GOT3 (cell line): Measurements from ENCODE around the gene RPS18.
"Not testable (repeated sequence)": the region's sequence is repeated elsewhere in the genome, so short reads cannot be mapped to it uniquely, and the experiment has no call there.

Experiments
- DNase-seq: peaks from one replicate; lab custom pipeline; 2025; ENCODE audit warnings: mixed read lengths; lab: John Stamatoyannopoulos, UW

RPS18 gene

DNA sequence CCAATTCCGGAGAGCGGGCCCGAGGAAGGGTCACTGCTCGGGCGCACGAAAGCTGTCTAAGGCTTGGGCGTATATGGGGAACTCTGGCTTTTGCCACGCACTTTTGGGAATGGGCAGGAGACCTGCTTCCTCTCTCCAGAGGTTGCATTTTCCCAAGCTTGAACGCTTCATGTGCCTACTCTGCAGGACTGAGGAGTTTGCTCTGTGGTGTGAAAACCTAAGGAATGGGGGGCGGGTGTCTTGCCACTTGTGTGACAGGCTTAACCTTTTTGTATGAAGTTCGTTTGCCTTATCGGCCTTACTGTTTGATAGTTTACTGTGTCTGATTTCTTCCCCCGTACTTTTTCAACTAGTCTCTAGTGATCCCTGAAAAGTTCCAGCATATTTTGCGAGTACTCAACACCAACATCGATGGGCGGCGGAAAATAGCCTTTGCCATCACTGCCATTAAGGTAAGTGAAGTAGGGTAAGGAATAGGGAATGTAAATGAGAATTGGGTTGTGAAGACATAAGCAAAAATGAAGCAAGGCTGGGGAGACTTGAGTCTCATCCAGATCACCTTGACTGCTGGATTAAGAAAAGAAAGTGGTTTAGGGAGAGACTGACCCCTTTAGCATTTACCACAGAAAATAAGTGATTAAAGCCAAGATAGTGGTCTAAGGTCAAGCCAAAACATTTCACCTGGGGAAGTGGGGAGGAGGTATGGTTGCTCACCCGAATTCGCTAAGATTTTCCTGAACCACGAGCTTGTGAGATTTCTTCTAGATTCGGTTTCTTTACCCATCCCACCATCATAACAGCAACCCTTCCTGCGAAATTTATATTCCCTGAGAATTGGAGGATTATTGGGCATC is 627 bp downstream of the RPS18 start:
- no peak for DNase-seq

DNA sequence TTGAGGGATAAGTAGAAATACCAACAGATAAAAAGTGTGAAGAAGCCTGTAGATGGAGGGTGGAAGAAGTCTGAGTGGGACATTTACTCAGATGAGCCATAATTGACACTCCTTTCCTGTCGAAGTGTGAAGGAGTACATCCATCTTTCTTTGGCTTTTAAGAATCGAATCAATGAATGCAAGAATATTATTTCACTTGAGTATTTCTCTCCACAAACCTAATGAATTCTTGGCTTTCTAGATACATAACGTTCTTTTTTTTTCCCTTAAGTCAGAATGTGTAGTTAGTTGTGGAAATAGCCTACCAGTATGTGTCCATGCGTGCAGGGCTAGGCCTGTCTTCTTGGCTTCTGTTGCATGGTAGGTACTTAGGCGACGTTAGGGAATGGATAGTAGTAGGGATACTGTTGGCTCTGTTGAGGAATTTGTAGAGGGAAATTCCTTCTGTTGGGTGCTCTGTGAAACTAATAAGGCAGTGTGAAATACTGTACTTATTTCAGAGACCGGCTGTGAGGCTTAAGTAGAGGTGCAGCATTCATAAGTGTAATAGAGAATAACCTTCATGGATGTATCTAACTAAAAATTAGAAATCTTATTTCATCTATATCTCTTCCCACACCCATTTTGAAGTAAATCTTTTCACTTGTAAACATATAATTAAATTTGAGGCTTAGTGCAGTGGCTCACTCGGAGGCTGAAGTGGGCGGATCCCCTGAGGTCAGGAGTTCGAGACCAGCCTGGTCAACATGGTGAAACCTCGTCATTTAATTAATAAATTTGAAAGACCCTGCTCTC is 1.5 kb downstream of the RPS18 start:
- no peak for DNase-seq

DNA sequence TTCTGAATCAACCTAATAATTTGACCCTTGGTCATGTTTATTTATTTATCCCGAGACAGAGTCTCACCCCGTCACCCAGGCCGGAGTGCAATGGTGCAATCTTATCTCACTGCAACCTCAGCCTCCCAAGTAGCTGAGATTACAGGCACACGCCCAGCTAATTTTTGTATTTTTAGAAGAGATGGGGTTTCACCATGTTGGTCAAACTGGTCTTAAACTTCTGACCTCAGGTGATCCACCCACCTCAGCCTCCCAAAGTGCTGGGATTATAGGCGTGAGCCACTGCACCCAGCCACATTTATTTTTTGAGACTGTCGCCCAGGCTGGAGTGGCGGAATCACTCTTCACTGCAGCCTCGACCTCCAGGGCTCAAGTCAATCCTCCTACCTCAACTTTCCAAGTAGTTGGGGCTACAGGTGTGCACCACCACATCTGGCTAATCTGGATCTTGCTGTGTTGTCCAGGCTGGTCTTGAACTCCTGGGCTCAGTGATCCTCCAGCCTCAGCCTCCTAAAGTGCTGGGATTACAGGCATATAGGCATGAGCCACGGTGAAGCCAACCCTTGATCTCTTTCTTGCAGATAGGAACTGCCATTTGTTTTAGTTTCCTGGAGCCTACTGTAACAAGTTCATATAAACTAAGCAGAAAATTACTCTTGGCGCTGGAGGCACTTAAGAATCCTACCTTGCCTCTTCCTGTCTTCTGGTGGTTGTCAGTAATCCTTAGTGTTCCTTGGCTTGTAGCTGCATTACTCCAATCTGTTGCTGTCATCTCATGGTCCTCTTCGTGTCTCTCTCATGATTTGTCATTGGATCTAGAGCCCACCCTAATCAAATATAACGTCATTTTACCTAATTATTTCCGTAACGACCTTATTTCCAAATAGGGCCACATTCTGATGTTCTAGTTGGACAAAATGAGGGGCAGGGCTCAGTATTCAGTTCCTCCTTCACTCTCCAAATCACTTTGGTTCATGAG is 2.3 kb downstream of the RPS18 start:
- no peak for DNase-seq

DNA sequence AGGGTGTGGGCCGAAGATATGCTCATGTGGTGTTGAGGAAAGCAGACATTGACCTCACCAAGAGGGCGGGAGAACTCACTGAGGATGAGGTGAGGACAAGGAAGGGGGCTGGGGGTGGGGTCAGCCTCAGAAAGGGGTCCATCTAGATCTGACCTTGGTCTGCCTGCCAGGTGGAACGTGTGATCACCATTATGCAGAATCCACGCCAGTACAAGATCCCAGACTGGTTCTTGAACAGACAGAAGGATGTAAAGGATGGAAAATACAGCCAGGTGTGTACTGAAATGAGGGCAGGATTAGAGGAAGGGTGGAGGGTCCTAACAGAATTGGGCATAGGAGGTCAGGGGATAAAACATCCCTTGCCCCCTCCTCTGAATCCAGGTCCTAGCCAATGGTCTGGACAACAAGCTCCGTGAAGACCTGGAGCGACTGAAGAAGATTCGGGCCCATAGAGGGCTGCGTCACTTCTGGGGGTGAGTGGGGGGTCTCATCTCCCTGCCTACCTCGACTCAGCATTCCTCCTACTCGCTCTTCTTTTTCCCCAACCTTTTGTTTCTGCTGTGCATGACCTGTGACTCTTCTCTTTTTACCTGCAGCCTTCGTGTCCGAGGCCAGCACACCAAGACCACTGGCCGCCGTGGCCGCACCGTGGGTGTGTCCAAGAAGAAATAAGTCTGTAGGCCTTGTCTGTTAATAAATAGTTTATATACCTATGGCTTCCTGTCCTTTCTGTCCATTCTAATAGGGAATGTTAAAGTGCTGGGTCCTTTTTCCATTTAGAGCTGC is 4.1 kb downstream of the RPS18 start:
- not testable (repeated sequence) for DNase-seq

DNA sequence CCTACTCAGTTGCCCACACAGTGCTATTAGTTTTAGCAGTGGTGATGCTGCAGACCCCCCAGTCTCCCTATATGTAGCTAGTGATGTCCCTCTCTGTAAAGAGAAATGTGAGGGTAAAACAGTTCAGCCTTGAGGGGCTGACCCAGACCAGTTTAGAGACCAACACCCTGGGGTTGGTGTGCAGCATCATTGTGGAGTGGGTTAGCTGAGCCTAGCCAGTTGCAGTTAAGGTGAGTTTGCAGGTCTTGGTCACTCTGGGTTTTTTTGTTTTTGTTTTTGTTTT is 4.6 kb downstream of the RPS18 start:
- DNase-seq = no peak

DNA sequence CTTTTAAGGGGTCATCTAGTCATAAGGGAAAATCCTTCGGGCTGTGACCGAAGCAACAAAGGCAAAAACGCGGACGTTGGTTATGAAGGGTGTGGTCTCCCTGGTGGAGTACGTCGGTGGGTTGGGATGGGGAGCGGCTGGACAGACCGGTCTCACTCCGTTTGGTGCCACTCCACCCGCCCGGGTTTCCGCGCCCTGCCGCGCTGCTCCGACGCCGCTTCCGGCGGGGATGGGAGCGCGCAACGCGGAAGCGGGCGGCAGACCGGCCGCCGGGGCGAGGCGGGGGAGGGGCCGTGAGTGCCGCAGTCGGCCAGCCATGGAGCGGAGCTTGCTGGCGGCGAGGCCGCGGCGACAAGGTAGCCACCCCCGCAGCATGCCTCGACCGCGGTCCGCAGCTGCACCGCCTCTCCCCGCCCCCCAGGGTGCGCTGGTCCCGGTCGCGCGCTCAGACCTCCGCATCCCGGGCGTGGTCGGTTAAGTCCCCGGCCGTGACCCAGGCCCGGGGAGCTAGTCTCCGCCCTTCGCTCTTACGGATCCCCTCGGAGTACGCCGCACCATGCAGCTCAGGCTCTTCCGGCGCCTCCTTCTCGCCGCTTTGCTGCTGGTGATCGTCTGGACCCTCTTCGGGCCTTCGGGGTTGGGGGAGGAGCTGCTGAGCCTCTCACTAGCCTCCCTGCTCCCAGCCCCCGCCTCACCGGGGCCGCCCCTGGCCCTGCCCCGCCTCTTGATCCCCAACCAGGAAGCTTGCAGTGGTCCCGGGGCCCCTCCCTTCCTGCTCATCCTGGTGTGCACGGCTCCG is 5.2 kb downstream of the RPS18 start, which contains the start of gene B3GALT4:
TSS of gene B3GALT4 (plus strand) at position 260 of the 799 bp plus-strand sequence. CDS start at position 557, 297 bp downstream.
- peak; percentile 26 for DNase-seq

DNA sequence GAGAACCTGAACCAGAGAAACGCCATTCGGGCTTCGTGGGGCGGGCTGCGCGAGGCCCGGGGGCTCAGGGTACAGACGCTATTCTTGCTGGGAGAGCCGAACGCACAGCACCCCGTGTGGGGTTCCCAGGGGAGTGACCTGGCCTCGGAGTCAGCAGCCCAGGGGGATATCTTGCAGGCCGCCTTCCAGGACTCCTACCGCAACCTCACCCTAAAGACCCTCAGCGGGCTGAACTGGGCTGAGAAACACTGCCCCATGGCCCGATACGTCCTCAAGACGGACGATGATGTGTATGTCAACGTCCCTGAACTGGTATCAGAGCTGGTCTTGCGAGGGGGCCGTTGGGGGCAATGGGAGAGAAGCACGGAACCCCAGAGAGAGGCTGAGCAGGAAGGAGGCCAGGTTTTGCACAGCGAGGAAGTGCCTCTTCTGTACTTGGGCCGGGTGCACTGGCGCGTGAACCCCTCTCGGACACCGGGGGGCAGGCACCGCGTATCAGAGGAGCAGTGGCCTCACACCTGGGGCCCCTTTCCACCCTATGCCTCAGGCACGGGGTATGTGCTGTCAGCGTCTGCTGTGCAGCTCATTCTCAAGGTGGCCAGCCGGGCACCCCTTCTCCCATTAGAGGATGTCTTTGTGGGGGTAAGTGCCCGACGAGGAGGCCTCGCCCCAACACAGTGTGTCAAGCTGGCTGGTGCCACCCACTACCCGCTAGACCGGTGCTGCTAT is 6.0 kb downstream of the RPS18 start:
- DNase-seq = no peak

DNA sequence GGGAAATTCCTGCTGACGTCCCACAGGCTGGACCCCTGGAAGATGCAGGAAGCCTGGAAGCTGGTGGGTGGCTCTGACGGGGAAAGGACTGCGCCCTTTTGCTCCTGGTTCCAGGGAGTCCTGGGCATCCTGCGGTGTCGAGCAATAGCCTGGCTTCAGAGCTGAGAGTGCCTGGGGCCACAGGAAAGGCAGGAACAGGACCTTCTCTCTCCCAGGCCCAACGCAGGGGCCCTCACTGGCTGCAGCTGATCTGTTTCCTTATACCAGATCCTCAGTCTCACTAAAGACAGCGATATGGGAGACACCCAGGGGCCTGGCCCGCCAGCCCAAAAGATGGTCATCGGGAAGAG is 6.5 kb downstream of the RPS18 start:
- DNase-seq = no peak

DNA sequence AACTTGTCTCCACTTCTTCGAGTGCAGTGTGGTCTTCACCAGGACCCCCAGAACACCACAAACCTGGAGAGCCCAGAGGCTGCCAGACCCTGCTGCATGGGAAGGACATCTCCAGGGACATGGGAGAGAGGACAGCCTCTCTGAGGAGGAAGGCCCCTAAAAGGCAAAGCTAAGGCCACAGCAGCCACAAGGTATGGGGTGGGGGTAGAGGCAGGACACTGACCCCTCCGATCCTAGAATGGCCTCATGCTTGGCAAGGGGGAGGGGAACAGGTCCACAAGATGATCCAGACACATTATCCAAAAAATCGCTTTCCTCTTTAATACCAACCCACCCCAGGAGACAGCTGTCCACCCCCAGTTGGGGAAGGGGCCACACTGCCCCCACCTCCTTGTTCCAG is 6.9 kb downstream of the RPS18 start:
- no peak for DNase-seq

DNA sequence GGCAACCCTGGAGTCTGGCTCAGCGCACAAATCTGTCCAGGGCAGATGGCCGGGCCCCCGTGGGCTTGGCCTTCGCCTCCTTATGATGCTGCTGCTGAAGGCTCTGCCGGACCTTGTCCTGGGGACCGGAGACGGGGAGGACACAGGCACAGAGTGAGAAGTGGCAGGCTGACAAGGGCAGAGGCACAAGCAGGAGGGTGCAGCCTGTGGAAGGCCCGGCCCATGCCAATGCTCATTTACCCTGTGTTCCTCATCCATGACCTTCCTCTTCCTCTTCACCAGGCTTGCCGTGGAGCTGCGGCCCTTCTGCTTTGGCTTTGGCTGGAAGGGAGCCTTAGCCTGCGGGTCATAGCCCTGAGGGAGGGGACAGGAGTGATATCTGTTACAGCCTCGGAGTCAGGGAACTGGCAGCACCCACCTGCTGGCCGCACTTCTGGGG is 7.4 kb downstream of the RPS18 start:
- no peak for DNase-seq

DNA sequence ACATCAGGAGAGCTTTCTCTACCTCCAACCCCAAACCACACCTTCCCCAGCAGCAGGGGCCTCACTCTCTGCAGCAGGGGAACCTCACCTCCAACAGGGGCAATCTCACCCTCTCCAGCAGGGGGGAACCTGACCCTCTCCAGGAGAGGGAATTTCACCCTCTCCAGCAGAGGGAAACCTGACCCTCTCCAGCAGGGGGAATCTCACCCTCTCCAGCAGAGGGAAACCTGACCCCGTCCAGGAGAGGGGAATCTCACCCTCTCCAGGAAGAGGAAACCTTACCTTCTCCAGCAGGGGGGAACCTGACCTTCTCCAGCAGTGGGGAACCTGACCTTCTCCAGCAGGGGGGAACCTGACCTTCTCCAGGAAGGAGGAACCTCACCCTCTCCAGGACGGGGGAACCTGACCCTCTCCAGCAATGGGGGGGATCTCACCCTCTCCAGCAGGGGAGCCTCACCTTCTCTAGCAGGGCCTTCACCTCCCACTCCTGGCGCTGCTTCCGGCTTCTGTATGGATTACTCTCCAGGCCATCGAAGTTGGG is 8.2 kb downstream of the RPS18 start:
- no peak for DNase-seq

DNA sequence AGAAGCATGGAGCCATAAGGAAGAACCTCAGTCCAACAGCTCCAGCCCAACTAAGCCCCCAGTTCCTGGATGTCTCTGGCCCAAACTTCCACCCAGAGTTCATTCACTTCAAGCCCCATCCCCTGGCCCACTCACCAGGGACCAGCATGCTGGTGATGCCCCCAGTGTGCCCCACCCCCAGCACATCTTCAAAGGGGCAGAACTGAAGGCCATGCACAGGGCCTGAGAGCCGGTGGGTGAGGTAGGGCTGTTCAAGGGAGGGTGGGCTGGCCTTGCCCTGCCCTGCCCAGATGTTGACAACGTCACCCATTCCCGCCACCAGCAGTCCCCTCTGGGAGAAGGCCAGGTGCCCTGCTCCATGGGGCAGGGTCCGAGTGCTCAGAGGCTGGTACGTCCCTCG is 8.7 kb downstream of the RPS18 start:
- no peak for DNase-seq

DNA sequence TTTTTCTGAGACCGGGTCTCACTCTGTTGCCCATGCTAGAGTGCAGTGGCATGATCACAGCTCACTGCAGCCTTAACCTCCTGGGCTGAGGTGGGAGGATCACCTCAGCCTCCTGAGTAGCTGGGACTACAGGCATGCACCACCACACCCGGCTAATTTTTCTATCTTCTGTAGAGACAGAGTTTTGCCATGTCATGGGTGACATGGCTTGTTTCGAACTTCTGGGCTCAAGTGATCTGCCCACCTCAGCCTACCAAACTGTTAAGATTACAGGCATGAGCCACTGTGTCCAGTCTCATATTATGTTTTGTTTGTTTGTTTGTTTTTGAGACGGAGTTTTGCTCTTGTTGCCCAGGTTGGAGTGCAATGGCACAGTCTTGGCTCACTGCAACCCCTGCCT is 13.3 kb downstream of the RPS18 start:
- DNase-seq = not testable (repeated sequence)

DNA sequence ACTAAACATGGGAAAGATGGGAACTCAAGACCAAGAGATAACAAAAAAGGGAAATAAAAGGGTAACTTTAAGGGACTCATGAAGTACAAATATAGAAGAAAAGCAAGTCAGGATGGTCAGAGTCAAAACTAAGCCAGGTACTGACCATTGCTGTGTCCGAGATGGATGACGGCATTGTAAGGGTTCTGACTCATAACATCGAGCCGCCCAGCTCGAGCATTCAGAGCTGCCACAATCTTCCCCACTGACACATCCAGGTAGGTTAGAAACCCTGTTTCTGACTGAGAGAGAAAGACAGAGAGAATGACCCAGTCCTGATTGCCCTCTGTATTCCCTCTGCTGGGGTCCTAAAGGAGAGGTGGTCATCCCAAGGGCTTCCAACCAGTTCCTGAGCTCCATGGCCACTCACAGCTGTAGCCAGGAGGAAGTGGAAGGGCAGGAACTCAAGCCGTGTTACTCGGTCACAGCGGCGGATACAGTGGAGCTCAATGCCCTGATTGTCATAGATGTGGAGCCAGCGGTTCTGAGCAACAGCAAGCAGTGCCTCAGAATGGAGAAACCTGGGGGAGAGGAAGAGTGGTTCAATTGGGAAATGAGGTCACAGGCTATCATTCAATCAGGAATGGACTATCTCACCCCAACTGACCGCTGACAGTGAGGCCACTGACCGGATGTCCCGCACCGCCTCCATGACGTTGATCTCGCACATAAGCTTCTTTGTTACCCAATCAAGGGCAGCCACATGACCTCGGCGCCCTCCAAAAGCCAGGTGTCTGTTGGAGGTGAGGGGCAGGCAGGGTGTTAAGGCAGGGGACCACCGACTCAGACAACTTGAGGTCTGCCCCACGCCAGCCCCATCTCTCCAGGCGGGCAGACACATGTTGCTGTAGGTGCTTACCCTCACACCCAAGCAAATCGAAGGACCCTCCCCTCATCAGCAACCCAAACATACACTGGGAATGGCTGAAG is 15.4 kb downstream of the RPS18 start:
- no peak for DNase-seq

DNA sequence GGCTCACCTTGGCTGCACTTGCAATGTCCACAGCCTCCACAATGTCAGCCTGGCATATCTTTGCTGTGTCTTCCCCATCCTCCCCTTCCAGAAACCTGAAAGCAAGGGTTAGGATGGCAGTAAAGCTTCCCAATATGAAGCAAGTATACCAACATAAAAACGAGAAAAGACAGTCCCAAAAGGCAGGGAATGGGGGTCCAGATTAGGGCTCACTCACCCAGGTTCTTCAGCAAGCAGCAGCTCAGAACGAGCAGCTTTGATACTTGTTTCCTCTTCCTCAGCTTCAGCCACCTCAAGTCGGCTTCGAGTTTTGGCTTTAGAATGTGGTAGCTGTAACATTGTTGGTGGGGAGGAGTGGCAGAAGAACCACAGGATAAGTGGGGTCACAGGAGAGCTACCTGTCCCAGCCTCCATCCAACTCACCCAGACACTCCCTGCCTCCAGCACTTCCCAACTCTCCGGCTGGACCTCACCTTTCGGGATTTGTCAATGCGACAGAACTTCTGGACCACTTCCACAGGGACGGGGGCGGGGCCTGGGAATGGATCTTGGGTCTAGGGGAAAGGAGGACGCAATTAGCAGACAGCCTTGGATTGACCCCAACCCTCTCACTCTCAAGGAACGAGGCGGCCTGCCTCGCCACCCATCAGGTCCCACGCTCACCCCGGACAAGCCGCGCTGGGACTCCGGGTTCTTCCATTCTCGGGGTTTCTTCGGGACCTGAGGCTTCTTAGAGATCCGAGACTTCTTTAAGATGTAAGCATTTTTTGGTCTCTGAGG is 16.5 kb downstream of the RPS18 start:
- DNase-seq = no peak

DNA sequence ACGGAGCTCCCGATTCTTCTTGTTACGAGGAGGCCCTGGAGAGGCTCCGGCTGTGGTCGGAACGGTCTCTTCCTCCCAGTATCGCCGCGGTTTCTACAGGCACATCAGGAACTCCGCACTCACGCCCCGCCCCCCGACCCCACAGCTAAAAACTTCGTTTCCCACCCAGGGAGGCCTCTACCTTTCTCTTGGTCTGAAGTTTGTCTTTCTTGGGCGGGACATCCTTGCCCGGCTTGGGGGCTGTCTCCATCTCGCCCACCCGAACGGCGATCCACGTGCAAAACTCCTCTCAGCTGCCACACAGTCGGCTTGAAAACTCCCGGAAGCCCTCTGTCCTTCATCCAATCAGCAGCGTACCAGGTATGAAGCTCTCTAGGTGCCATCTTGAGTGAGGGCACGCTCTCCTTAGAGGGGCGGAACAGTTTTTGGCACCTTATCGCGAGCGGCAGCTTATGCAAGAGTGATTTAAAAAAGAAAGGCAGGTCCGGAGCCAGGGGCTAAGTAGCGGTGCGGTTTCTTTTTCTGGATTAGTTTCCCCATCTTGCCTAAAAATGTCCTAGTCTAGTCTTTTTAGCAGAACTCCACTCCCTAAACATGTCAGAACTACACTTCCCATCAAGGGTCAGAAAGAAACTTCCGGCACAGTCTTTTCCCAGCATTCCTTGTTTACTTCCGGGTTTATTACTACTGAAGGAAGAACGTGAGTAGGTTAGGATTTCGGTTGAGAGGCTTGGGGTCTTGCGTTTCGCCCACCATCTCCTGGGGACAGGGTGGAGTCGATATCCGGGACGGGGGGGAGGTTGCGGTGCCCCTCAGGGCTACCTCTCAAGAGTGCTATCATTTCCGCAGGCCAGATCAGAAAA is 17.3 kb downstream of the RPS18 start, which contains the start of the genes PFDN6 and WDR46:
TSS of gene PFDN6 (plus strand) at position 681 of the 863 bp plus-strand sequence. CDS start 256 bp downstream, outside the sequence.
TSS of gene WDR46 (minus strand) at position 319 of the 863 bp plus-strand sequence. CDS start at position 250, 69 bp downstream.
- peak; percentile 46 for DNase-seq
